HepG2 (cell line): ENCODE measurements around the gene BSND. TPM values are rescaled to one million over a fixed set of nuclear protein-coding genes. Genes with fewer than 3 reads are reported as not detected.

Source experiments
- ATAC-seq: fragments of 200-7000 bp; cut with Tn5 transposase; 3 replicates; pipeline ENCODE4 v1.9.1; 2020; ENCODE audit warnings: mild to moderate bottlenecking, moderate library complexity
- BruUV-seq: library from RNA; stranded (reverse); fragments of 400-500 nt; replicated peaks from 2 replicates; lab custom pipeline; 2021; lab: Mats Ljungman, UMichigan
- CTCF ChIA-PET: fragments of 300-600 bp; formaldehyde crosslinking; extraction: SDS; loops from one replicate; lab custom pipeline; 2021; ENCODE audit warnings: low total read pairs, inconsistent platforms, low intra/inter-chr PET ratio; lab: Yijun Ruan, JAX
- POLR2A ChIA-PET: fragments of 350-600 bp; sonication (Branson Sonifier 250); formaldehyde crosslinking; loops from one replicate; lab custom pipeline; 2020; ENCODE audit warnings: antibody characterized with exemption, inconsistent platforms; lab: Yijun Ruan, JAX
- DNase-seq: peaks from one replicate; pipeline ENCODE4 v3.0.0-alpha.2; 2015; ENCODE audit warnings: low spot score
- FAIRE-seq: peaks from 3 replicates; lab custom pipeline; 2011; peaks lifted over from hg19 to GRCh38; lab: Jason Lieb, UNC
- H2AFZ ChIP-seq: one replicate; pipeline ENCODE4 v1.6.1; 2011; ENCODE audit warnings: low read length, inconsistent platforms
- H3K27ac ChIP-seq: fragments of 300-600 bp; 3 replicates; pipeline ENCODE4 v1.8.0; 2011; ENCODE audit warnings: mixed run types, mild to moderate bottlenecking, mixed read lengths, low read length, inconsistent platforms; ENCODE audit not compliant: insufficient read depth; ENCODE audit errors: extremely low read length
- H3K27me3 ChIP-seq, 2 experiments: fragments of 200-600 bp in 1 of 2; 2 replicates in 1 of 2; 3 replicates in 1 of 2; pipeline versions ENCODE4 v1.6.0 to v1.8.0; 2011; ENCODE audit warnings: low read length in 2 of 2, mild to moderate bottlenecking in 2 of 2, moderate library complexity in 2 of 2, inconsistent platforms in 1 of 2; ENCODE audit not compliant: insufficient read depth in 2 of 2, control insufficient read depth in 1 of 2
- H3K36me3 ChIP-seq, 2 experiments: fragments of 200-600 bp in 1 of 2; replicated peaks in 1 of 2; 2 replicates in 1 of 2; 3 replicates in 1 of 2; pipeline versions ENCODE4 v1.5.1 to v1.8.0; 2011; ENCODE audit warnings: low read length in 2 of 2, inconsistent platforms in 1 of 2; ENCODE audit not compliant: insufficient read depth in 2 of 2, control insufficient read depth in 1 of 2
- H3K4me1 ChIP-seq: 2 replicates; pipeline ENCODE4 v1.5.1; 2012; ENCODE audit warnings: low read length, inconsistent platforms; ENCODE audit not compliant: insufficient read depth
- H3K4me2 ChIP-seq: 2 replicates; pipeline ENCODE4 v1.6.0; 2011; ENCODE audit warnings: low read depth, low read length, inconsistent platforms
- H3K4me3 ChIP-seq, 3 experiments: fragments of 200-600 bp in 1 of 3; sonication (generic), shearing (Covaris generic) in 1 of 3; replicated peaks in 1 of 3; 2 replicates each; pipeline ENCODE4 v1.5.1; 2011 to 2016; ENCODE audit warnings: low read length in 3 of 3, inconsistent platforms in 2 of 3, low read depth in 2 of 3, mild to moderate bottlenecking in 2 of 3, control low read depth in 1 of 3, mixed read lengths in 1 of 3; ENCODE audit not compliant: insufficient read depth in 1 of 3
- H3K79me2 ChIP-seq: one replicate; pipeline ENCODE4 v1.6.1; 2011; ENCODE audit warnings: low read length, inconsistent platforms; ENCODE audit not compliant: insufficient read depth
- H3K9ac ChIP-seq: 2 replicates; pipeline ENCODE4 v1.6.0; 2011; ENCODE audit warnings: mild to moderate bottlenecking, low read depth, low read length, inconsistent platforms; ENCODE audit not compliant: insufficient read depth
- H3K9me3 ChIP-seq: 2 replicates; pipeline ENCODE4 v1.5.1; 2012; ENCODE audit warnings: mild to moderate bottlenecking, low read length
- H4K20me1 ChIP-seq: 2 replicates; pipeline ENCODE4 v1.6.0; 2011; ENCODE audit warnings: inconsistent platforms, mild to moderate bottlenecking, low read length, moderate library complexity; ENCODE audit not compliant: insufficient read depth
- EEA1 ChIP-seq: sonication (generic); formaldehyde crosslinking; IDR thresholded peaks from 2 replicates; pipeline ENCODE4 v1.5.1; 2020; ENCODE audit warnings: mild to moderate bottlenecking, missing genetic modification reagents, borderline replicate concordance
- NFIB ChIP-seq: sonication (generic); formaldehyde crosslinking; IDR thresholded peaks from 2 replicates; pipeline ENCODE4 v1.9.0; 2021; ENCODE audit warnings: missing genetic modification reagents, mild to moderate bottlenecking, borderline replicate concordance
- ZKSCAN1 ChIP-seq: fragments of 150-350 bp; IDR thresholded peaks from 2 replicates; pipeline ENCODE4 v1.6.1; 2014; ENCODE audit warnings: low read length
- ZNF207 ChIP-seq: fragments of 450-650 bp; IDR thresholded peaks from 2 replicates; pipeline ENCODE4 v1.6.1; 2016; ENCODE audit warnings: antibody characterized with exemption, borderline replicate concordance
- ZNF382 ChIP-seq: sonication (generic); formaldehyde crosslinking; IDR thresholded peaks from 2 replicates; pipeline ENCODE4 v1.5.0; 2020; ENCODE audit warnings: missing genetic modification reagents, mild to moderate bottlenecking, borderline replicate concordance
- WGBS: methylation state at CpG from one replicate; pipeline ENCODE4 v1.1.6; 2017; ENCODE audit warnings: low lambda C conversion rate; 5-methylcytosine and 5-hydroxymethylcytosine counted together
- in situ Hi-C: cut with HindIII; loops from 2 replicates; pipeline ENCODE4 v1.10.0; 2017; ENCODE audit warnings: low pct_unique_long_range_greater_than_20kb; ENCODE audit not compliant: extremely low pct_ligation_motif_present
- intact Hi-C: fragments of 100-400 bp; cut with micrococcal nuclease; formaldehyde crosslinking; loops from one replicate; pipeline ENCODE4 v1.10.0; 2022; ENCODE audit not compliant: unreplicated experiment
- polyA plus RNA-seq, 8 experiments: library from polyadenylated mRNA; depleted of rRNA in 3 of 8; stranded (reverse) in 7 of 8; unstranded in 1 of 8; fragments of >200 nt; fragmentation: Illumina TruSeq in 4 of 8; extraction: Trizol in 4 of 8; gene quantifications; 2 replicates each; pipeline versions ENCODE4 v1.2.1 to v1.2.3, GENCODE V29; 2011 to 2016; ENCODE audit warnings: low read depth in 4 of 8, missing spikeins in 1 of 8, mixed read lengths in 1 of 8; ENCODE audit not compliant: insufficient read depth in 1 of 8
- total RNA-seq, 5 experiments: library from RNA; depleted of rRNA; stranded (reverse); fragments of >200 nt; fragmentation: Illumina TruSeq; extraction: Trizol; gene quantifications; 2 replicates each; pipeline ENCODE4 v1.2.3, GENCODE V29; 2016; ENCODE audit warnings: low read depth in 1 of 5
- TF ChIP-seq, protein P1 (sequence below): sonication (generic); formaldehyde crosslinking; IDR thresholded peaks from 2 replicates; pipeline ENCODE4 v1.4.0; 2020; ENCODE audit warnings: mild to moderate bottlenecking, missing genetic modification reagents, borderline replicate concordance
- TF ChIP-seq, protein P2 (sequence below): sonication (generic); formaldehyde crosslinking; IDR thresholded peaks from 2 replicates; pipeline ENCODE4 v1.4.0; 2020; ENCODE audit warnings: mild to moderate bottlenecking, missing genetic modification reagents
- TF ChIP-seq, protein P3 (sequence below): IDR thresholded peaks from 2 replicates; pipeline ENCODE4 v1.6.1; 2016; ENCODE audit warnings: missing genetic modification reagents, missing compliant biosample characterization

The BSND gene
- total and polyA plus RNA-seq, 2 of the 13 experiments (the other 11 are each of a cell fraction or from before 2014, with no cell fraction given) = not detected

GRCh38 chr1:54991939-54992338 is 6.8 kb upstream of the BSND start (continued):
- TF ChIP-seq, protein P1, sequence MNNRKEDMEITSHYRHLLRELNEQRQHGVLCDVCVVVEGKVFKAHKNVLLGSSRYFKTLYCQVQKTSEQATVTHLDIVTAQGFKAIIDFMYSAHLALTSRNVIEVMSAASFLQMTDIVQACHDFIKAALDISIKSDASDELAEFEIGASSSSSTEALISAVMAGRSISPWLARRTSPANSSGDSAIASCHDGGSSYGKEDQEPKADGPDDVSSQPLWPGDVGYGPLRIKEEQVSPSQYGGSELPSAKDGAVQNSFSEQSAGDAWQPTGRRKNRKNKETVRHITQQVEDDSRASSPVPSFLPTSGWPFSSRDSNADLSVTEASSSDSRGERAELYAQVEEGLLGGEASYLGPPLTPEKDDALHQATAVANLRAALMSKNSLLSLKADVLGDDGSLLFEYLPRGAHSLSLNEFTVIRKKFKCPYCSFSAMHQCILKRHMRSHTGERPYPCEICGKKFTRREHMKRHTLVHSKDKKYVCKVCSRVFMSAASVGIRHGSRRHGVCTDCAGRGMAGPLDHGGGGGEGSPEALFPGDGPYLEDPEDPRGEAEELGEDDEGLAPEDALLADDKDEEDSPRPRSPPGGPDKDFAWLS = no peak
- TF ChIP-seq EEA1 (CRISPR knock-in tag) (no peak), ZNF382 (no peak), ZNF207 (no peak)
- TF ChIP-seq, protein P2, sequence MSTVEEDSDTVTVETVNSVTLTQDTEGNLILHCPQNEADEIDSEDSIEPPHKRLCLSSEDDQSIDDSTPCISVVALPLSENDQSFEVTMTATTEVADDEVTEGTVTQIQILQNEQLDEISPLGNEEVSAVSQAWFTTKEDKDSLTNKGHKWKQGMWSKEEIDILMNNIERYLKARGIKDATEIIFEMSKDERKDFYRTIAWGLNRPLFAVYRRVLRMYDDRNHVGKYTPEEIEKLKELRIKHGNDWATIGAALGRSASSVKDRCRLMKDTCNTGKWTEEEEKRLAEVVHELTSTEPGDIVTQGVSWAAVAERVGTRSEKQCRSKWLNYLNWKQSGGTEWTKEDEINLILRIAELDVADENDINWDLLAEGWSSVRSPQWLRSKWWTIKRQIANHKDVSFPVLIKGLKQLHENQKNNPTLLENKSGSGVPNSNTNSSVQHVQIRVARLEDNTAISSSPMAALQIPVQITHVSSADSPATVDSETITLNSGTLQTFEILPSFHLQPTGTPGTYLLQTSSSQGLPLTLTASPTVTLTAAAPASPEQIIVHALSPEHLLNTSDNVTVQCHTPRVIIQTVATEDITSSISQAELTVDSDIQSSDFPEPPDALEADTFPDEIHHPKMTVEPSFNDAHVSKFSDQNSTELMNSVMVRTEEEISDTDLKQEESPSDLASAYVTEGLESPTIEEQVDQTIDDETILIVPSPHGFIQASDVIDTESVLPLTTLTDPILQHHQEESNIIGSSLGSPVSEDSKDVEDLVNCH (CRISPR knock-in tag) = no peak

DNA sequence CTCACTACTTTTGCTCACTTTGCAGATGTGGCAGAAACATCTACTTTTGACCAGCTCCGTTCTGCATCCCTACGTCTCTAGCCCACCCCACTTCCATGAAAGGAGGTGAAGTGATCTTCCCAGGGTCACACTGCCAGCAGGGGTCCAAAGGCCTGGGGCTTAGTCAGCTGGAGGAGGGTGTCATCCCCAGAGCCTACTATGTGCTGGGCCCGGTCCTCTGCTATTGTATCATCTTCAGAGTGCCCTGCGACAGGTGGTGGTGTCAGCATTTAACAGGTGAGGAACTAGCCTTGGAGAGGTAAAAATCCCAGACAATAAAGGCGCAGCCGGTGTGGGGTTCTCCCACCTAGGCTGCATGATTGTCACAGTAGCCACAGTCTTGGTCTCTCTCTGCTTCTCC is 5.6 kb upstream of the BSND start:
- BruUV-seq = no TSS peak
- Histone ChIP-seq H4K20me1 (no peaks in the 10 kb centered on the region), H3K4me3 (no peak overlapping the region), H2AFZ (no peak overlapping the region), H3K9me3 (no peaks in the 10 kb centered on the region), H3K9ac (no peak overlapping the region), H3K4me2 (no peak overlapping the region), H3K36me3 (no peaks in the 10 kb centered on the region), H3K79me2 (no peaks in the 10 kb centered on the region), H3K27ac (no peak overlapping the region), H3K4me1 (peaks cover 7% of the 10 kb centered on the region; the same call in 1 of the 2 replicates)
- intact Hi-C loops (no loop called here), in situ Hi-C loops (loop anchor here (10.0 kb wide), 1 partner anchor 178 kb away; no protein-coding TSS in a partner anchor)
- WGBS = 30% methylated on average over 2 of the region's 6 CpGs
- ATAC-seq = no peak
- POLR2A ChIA-PET = no interaction called here
- TF ChIP-seq, protein P3, sequence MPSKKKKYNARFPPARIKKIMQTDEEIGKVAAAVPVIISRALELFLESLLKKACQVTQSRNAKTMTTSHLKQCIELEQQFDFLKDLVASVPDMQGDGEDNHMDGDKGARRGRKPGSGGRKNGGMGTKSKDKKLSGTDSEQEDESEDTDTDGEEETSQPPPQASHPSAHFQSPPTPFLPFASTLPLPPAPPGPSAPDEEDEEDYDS (CRISPR knock-in tag) = no peak
- TF ChIP-seq NFIB (CRISPR knock-in tag) (no peak), ZKSCAN1 (peak; percentile 57; the same call in 1 of the 2 replicates)
- TF ChIP-seq, all 625 proteins: peak for 1
- peaks cover 0 to 43% of the 10 kb centered on the region in 2 experiments for H3K27me3 ChIP-seq
- DNase-seq (no peak), FAIRE-seq (no peak)
- CTCF ChIA-PET = no interaction called here
